ENCODE results near the gene CCL28. TPM values are rescaled to one million over a fixed set of nuclear protein-coding genes. Genes with fewer than 3 reads are reported as not detected.

The CCL28 gene
- total RNA-seq, 2 donors from 2014 or later: 0.30 to 1.3 TPM

DNA sequence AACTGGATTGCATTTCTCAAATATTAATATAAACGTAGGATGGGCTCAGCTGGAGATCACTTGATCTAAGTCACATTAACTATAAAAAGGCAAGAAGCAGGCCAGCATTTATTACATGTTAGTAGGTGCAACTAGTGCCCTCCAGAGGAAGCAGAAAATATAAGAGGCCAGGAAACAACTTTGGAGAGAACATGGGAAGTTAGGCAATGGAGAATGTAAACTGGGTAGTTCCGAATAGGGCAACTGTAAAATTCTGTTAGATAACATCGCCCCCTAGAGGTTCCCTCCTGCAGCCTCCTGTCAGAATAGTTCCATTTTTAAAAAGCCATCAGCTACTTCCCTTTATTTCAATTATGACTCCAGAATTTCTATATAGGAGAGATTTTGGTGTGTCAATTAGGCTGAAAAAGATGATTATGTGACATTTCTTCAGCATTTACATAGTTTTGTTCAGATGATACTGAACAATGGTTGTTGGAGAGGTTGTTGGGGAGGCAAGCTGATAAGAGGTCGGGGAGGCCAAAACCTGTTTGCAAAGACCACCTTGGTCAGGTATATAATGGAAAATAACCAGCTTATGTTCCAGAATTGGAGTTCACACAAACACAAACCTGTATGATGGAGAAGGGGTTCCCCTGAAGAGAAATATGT is 22.4 kb downstream of the CCL28 start:
- no peaks in the 10 kb centered on the region for H3K36me3 ChIP-seq
- H3K9me3 ChIP-seq: no peaks in the 10 kb centered on the region
- peak; percentile 66 for DNase-seq (ENCODE audit: low spot score)
- no peaks in the 10 kb centered on the region for H3K27me3 ChIP-seq
- H3K4me3 ChIP-seq: no peak overlapping the region
- TF ChIP-seq, protein P1, sequence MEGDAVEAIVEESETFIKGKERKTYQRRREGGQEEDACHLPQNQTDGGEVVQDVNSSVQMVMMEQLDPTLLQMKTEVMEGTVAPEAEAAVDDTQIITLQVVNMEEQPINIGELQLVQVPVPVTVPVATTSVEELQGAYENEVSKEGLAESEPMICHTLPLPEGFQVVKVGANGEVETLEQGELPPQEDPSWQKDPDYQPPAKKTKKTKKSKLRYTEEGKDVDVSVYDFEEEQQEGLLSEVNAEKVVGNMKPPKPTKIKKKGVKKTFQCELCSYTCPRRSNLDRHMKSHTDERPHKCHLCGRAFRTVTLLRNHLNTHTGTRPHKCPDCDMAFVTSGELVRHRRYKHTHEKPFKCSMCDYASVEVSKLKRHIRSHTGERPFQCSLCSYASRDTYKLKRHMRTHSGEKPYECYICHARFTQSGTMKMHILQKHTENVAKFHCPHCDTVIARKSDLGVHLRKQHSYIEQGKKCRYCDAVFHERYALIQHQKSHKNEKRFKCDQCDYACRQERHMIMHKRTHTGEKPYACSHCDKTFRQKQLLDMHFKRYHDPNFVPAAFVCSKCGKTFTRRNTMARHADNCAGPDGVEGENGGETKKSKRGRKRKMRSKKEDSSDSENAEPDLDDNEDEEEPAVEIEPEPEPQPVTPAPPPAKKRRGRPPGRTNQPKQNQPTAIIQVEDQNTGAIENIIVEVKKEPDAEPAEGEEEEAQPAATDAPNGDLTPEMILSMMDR (IDR thresholded peaks at IDR 0.05): peak; percentile 75 to 84
- no peaks in the 10 kb centered on the region for H3K4me1 ChIP-seq
- no peak overlapping the region for H3K27ac ChIP-seq

DNA sequence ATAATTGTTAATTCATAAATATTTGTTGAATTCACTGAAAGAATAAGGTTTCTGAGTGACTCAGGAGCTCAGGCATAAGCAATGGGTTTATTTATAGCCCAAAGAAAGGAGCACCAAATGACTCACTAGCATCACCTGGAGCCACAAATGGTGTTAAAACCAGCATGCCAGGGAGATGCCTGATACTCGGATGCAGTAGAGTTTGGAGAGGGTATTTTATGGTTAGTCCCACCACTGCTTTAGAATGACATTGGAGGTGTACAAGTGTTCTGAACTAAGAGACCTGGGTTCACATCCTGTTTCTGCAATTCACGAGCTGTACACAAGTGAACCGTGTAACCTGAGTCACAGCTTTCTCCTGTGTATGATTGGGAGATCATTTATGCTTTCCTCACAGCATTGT is 25.2 kb downstream of the CCL28 start:
- H3K4me3 ChIP-seq: no peak overlapping the region
- TF ChIP-seq, protein P1 (IDR thresholded peaks at IDR 0.05): no peak
- H3K9me3 ChIP-seq: no peaks in the 10 kb centered on the region
- no peaks in the 10 kb centered on the region for H3K27me3 ChIP-seq
- no peaks in the 10 kb centered on the region for H3K4me1 ChIP-seq
- no peaks in the 10 kb centered on the region for H3K36me3 ChIP-seq
- no peak for DNase-seq (ENCODE audit: low spot score)
- no peak overlapping the region for H3K27ac ChIP-seq

DNA sequence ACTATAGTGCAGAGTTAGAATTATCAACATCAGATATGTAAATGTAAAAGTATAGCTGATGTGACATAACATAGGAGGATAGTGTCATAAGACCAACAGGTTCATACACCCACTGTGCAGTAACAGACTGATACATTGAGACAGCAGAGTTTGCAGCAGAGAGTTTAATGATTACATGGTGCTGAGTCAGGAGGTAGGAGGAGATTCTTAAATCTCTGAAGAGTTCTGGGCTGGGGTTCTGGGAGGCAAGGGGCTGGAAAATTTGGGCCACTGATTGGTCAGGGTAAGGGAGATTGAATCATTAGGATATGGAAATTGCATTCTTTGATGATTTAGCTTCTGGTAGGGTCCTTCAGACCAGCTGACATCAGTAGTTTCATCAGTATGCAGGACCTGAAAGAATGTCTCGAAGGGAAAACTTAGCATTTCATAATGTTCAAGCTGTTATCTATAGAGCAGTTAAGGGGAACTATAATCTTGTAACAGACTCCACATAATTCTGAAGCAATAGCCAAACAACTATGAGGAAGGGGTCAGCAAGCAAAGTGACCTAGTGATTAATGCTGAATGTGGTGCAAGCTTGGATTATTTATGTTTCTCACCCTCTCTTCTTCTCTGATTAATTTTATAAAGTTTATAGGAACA is 35.6 kb downstream of the CCL28 start:
- no peak for DNase-seq (ENCODE audit: low spot score)
- TF ChIP-seq, protein P1 (IDR thresholded peaks at IDR 0.05): no peak
- H3K36me3 ChIP-seq: no peaks in the 10 kb centered on the region
- H3K4me1 ChIP-seq: no peaks in the 10 kb centered on the region
- H3K27ac ChIP-seq: no peak overlapping the region
- H3K9me3 ChIP-seq: no peaks in the 10 kb centered on the region
- H3K4me3 ChIP-seq: no peak overlapping the region
- no peaks in the 10 kb centered on the region for H3K27me3 ChIP-seq

DNA sequence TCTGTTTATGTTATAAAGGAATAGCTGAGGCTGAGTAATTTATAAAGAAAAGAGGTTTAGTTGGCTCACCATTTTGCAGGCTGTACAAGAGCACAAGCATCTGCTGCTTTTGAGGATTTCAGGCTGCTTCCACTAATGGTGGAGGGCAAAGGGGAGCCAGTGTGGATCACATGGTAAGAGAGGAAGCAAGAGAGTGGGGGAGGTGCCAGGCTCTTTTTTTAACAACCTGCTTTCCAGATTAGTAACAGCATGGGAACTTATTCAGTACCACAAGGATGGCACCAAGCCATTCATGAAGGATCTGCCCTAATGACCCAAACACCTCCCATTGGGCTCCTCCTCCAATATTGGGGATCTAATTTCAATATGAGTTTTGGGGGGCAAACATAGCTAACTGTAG is 40.4 kb downstream of the CCL28 start:
- Histone ChIP-seq H3K36me3 (no peaks in the 10 kb centered on the region), H3K27me3 (no peaks in the 10 kb centered on the region), H3K27ac (no peak overlapping the region), H3K4me1 (no peaks in the 10 kb centered on the region), H3K9me3 (no peaks in the 10 kb centered on the region), H3K4me3 (no peak overlapping the region)
- TF ChIP-seq, protein P1 (IDR thresholded peaks at IDR 0.05): no peak
- no peak for DNase-seq (ENCODE audit: low spot score)

DNA sequence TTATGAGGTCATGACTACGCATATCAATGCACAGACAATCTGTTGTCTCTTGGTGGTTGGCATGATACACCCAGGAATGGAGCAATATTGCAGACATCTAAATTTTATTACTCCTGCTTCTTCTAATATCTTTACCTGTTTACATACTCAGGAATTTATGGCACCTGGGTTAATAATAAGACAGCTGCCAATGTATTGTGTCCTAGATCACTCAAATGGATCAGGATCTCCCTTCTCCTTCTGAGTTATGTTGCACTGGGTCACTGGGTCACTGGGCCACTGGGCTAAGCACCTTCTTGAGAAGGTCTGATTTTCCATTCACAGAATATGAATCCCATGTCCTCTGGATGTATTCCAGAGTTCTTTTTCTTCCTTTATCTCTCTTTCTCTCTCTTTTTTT is 41.8 kb downstream of the CCL28 start:
- H3K36me3 ChIP-seq: no peaks in the 10 kb centered on the region
- DNase-seq (ENCODE audit: low spot score): no peak
- TF ChIP-seq, protein P1 (IDR thresholded peaks at IDR 0.05): no peak
- no peaks in the 10 kb centered on the region for H3K4me1 ChIP-seq
- H3K9me3 ChIP-seq: no peaks in the 10 kb centered on the region
- no peaks in the 10 kb centered on the region for H3K27me3 ChIP-seq
- H3K4me3 ChIP-seq: no peak overlapping the region
- H3K27ac ChIP-seq: no peak overlapping the region
